Sigmoid colon (tissue), 4 donors: ENCODE results near the gene COL5A1.

ENCODE experiments used
- EP300 ChIP-seq, 4 donors: sonication (generic); formaldehyde crosslinking; IDR thresholded peaks; one replicate each; pipeline ENCODE4 v1.6.1; 2017; ENCODE audit warnings: antibody characterized with exemption in 4 of 4
- POLR2A ChIP-seq, 2 donors: fragments of 450-650 bp; IDR thresholded peaks; one replicate each; pipeline ENCODE4 v1.6.1; 2016; ENCODE audit warnings: antibody characterized with exemption in 2 of 2, mild to moderate bottlenecking in 2 of 2, moderate library complexity in 2 of 2
- TF ChIP-seq, protein P1 (sequence below), 4 experiments: fragments of 450-650 bp in 3 of 4; fragments of 200-600 bp in 1 of 4; IDR thresholded peaks; one replicate each; pipeline ENCODE4 v1.5.1; 2016 to 2019; ENCODE audit warnings: antibody characterized with exemption in 4 of 4, mild to moderate bottlenecking in 3 of 4, moderate library complexity in 2 of 4

DNA sequence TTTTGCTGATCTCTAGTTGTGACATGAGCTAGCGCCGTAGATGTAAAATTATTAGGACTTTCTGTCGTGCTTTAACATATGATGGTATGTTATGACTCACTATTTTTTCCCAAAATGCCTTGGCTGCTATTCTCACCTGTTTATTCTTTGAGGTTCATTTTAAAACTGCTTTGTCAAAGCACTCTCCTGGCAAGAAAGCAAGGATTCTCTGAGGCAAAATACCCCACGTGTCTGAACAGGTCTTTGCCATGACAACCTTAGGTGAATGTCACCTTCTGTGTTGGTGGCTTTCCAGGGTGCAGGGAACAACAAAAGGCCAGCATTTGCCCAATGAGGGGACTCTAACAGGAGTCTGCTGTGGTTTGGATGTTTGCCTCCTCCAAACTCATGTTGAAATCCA lies 30.6 kb upstream of the COL5A1 start:
- TF ChIP-seq POLR2A (IDR thresholded peaks at IDR 0.05) (no peak), EP300 (IDR thresholded peaks at IDR 0.05) (no peak)
- TF ChIP-seq, protein P1, sequence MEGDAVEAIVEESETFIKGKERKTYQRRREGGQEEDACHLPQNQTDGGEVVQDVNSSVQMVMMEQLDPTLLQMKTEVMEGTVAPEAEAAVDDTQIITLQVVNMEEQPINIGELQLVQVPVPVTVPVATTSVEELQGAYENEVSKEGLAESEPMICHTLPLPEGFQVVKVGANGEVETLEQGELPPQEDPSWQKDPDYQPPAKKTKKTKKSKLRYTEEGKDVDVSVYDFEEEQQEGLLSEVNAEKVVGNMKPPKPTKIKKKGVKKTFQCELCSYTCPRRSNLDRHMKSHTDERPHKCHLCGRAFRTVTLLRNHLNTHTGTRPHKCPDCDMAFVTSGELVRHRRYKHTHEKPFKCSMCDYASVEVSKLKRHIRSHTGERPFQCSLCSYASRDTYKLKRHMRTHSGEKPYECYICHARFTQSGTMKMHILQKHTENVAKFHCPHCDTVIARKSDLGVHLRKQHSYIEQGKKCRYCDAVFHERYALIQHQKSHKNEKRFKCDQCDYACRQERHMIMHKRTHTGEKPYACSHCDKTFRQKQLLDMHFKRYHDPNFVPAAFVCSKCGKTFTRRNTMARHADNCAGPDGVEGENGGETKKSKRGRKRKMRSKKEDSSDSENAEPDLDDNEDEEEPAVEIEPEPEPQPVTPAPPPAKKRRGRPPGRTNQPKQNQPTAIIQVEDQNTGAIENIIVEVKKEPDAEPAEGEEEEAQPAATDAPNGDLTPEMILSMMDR (IDR thresholded peaks at IDR 0.05) = no peak
